ENCODE results near the gene NSD1.
"Not testable (repeated sequence)": the region's sequence is repeated elsewhere in the genome, so short reads cannot be mapped to it uniquely, and the experiment has no call there.

NSD1 gene

DNA sequence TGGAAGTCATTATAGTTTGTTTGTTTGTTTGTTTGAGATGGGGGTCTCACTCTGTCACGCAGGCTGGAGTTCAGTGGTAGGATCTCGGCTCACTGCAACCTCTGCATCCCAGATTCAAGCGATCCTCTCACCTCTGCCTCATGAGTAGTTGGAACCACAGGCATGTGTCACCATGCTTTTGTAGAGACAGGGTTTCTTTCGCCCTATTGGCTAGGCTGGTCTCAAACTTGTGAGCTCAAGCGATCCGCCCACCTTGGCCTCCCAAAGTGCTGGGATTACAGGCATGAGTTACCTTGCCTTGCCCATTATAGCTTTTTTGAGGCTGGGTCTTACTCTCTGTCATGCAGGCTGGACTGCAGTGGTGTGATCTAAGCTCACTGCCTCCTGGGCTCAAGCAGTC, 28.8 kb downstream of the NSD1 start:
- Histone ChIP-seq H3K4me1 (no peaks in the 10 kb centered on the region), H3K4me3 (ENCODE audit: low read depth, low read length) (no peak overlapping the region), H3K27me3 (no peaks in the 10 kb centered on the region), H3K36me3 (peaks cover 11% of the 10 kb centered on the region; the same call in 1 of the 2 replicates), H3K9me3 (no peaks in the 10 kb centered on the region)
- DNase-seq, result no peak
- TF ChIP-seq, protein P1, sequence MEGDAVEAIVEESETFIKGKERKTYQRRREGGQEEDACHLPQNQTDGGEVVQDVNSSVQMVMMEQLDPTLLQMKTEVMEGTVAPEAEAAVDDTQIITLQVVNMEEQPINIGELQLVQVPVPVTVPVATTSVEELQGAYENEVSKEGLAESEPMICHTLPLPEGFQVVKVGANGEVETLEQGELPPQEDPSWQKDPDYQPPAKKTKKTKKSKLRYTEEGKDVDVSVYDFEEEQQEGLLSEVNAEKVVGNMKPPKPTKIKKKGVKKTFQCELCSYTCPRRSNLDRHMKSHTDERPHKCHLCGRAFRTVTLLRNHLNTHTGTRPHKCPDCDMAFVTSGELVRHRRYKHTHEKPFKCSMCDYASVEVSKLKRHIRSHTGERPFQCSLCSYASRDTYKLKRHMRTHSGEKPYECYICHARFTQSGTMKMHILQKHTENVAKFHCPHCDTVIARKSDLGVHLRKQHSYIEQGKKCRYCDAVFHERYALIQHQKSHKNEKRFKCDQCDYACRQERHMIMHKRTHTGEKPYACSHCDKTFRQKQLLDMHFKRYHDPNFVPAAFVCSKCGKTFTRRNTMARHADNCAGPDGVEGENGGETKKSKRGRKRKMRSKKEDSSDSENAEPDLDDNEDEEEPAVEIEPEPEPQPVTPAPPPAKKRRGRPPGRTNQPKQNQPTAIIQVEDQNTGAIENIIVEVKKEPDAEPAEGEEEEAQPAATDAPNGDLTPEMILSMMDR (IDR thresholded peaks at IDR 0.05; ENCODE audit: low read depth, low read length), result no peak

DNA sequence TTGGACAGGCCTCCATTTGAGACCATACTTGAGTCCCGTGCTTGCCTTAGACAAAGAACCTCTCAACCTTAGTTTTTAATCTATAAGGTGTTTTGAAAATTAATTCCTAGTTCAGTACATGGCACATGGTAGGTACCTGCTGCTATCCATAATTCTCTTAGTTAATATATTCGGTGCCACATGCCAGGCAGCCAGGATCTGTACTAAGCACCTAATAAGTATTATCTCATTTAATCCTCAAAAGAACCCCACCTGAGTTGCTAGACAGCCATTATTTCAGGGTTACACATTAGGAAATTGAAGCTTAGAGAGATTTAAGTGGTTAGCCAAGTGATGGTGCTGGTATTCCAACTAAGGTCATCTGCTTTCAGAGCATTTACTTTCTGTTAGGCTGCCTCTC, 29.9 kb downstream of the NSD1 start:
- DNase-seq, result no peak
- Histone ChIP-seq H3K36me3 (peaks cover 7% of the 10 kb centered on the region; the same call in 1 of the 2 replicates), H3K9me3 (no peaks in the 10 kb centered on the region), H3K4me3 (ENCODE audit: low read depth, low read length) (no peak overlapping the region), H3K4me1 (no peaks in the 10 kb centered on the region), H3K27me3 (no peaks in the 10 kb centered on the region)
- TF ChIP-seq, protein P1 (IDR thresholded peaks at IDR 0.05; ENCODE audit: low read depth, low read length), result no peak

- Histone ChIP-seq H3K27me3 (no peaks in the 10 kb centered on the region), H3K36me3 (peaks cover 6% of the 10 kb centered on the region)
- DNase-seq, result no peak
These were observed 35.7 kb downstream of the NSD1 start for GRCh38 chr5:177169271-177169670.

GRCh38 chr5:177171961-177172360, 38.4 kb downstream of the NSD1 start:
- Histone ChIP-seq H3K9me3 (no peaks in the 10 kb centered on the region), H3K36me3 (peaks cover 6% of the 10 kb centered on the region), H3K4me3 (ENCODE audit: low read depth, low read length) (no peak overlapping the region), H3K4me1 (no peaks in the 10 kb centered on the region), H3K27me3 (no peaks in the 10 kb centered on the region)
- no peak for DNase-seq
- TF ChIP-seq, protein P1 (IDR thresholded peaks at IDR 0.05; ENCODE audit: low read depth, low read length), result no peak

More at GRCh38 chr5:177169271-177169670, 35.7 kb downstream of the NSD1 start:
- Histone ChIP-seq H3K4me1 (no peaks in the 10 kb centered on the region), H3K4me3 (ENCODE audit: low read depth, low read length) (no peak overlapping the region), H3K9me3 (no peaks in the 10 kb centered on the region)
- TF ChIP-seq, protein P1 (IDR thresholded peaks at IDR 0.05; ENCODE audit: low read depth, low read length), result no peak

- TF ChIP-seq, protein P1 (IDR thresholded peaks at IDR 0.05; ENCODE audit: low read depth, low read length), result no peak
- no peaks in the 10 kb centered on the region; the same call in 1 of the 2 replicates for H3K36me3 ChIP-seq
- H3K4me3 ChIP-seq (ENCODE audit: low read depth, low read length), result no peak overlapping the region
- no peaks in the 10 kb centered on the region for H3K9me3 ChIP-seq
- DNase-seq, result no peak
- H3K27me3 ChIP-seq, result no peaks in the 10 kb centered on the region
- no peaks in the 10 kb centered on the region for H3K4me1 ChIP-seq
These were observed 41.8 kb downstream of the NSD1 start for GRCh38 chr5:177175336-177175735.

DNA sequence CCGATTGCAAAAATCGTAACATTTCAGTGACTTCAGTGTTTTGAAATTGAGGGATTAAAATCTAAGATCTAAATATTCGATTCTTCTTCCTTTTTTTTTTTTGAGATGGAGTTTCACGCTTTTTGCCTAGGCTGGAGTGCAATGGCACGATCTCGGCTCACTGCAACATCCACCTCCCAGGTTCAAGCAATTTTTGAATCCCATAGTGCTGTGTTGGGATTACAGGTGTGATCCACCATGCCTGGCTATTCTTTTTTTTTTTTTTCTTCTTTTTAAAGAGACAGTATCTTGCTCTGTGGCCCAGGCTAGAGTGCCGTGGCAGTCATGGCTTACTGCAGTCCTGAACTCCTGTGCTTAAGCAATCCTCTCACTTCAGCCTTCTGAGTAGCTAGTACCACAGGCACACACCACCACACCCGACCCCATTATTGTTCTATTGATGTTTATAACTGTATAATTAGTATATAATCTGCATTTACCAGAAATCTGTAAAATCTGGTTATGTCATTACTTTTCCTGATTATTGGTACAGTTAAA, 42.7 kb downstream of the NSD1 start:
- H3K36me3 ChIP-seq, result no peaks in the 10 kb centered on the region; the same call in 1 of the 2 replicates
- no peaks in the 10 kb centered on the region for H3K4me1 ChIP-seq
- H3K9me3 ChIP-seq, result no peaks in the 10 kb centered on the region
- TF ChIP-seq, protein P1 (IDR thresholded peaks at IDR 0.05; ENCODE audit: low read depth, low read length), result no peak
- DNase-seq, result no peak
- no peaks in the 10 kb centered on the region for H3K27me3 ChIP-seq
- no peak overlapping the region for H3K4me3 ChIP-seq (ENCODE audit: low read depth, low read length)

GRCh38 chr5:177177847-177178437, 44.4 kb downstream of the NSD1 start:
- H3K9me3 ChIP-seq; DNase-seq; H3K4me1 ChIP-seq; H3K27me3 ChIP-seq; H3K36me3 ChIP-seq; H3K4me3 ChIP-seq (ENCODE audit: low read depth, low read length): not testable (repeated sequence)

Measured in BE2C (cell line).